ENCODE data around the gene FASTK. TPM values are rescaled to one million over a fixed set of nuclear protein-coding genes. Genes with fewer than 3 reads are reported as not detected.
A peak's percentile ranks its signal among the peaks of the same experiment; 100 is the strongest.
"Not testable (repeated sequence)": the region's sequence is repeated elsewhere in the genome, so short reads cannot be mapped to it uniquely, and the experiment has no call there.

FASTK gene
- total RNA-seq, 1 experiment from 2014 or later = 63.4 TPM

GRCh38 chr7:151032936-151033863 is 47.4 kb downstream of the FASTK start:
- no peak for DNase-seq (ENCODE audit: extremely low read depth, low read depth)

- DNase-seq (ENCODE audit: extremely low read depth, low read depth) = no peak
Measured at GRCh38 chr7:151031011-151031410, 49.6 kb downstream of the FASTK start.

GRCh38 chr7:151028948-151029501 is 51.6 kb downstream of the FASTK start:
- no peak for DNase-seq (ENCODE audit: extremely low read depth, low read depth)

- peak; percentile 99 for DNase-seq (ENCODE audit: extremely low read depth, low read depth)
Measured at GRCh38 chr7:151028131-151028947, 52.3 kb downstream of the FASTK start, which contains the start of gene ABCB8. Gene ABCB8 (plus strand): TSS chr7:151028450. CDS start chr7:151028516, 66 bp downstream.

GRCh38 chr7:151027728-151028130 is 52.9 kb downstream of the FASTK start:
- not testable (repeated sequence) for DNase-seq (ENCODE audit: extremely low read depth, low read depth)

- not testable (repeated sequence) for DNase-seq (ENCODE audit: extremely low read depth, low read depth)
Measured at GRCh38 chr7:151026771-151027727, 53.6 kb downstream of the FASTK start.

Other genes starting within 250 kb of the FASTK start
- not detected in 2 replicates for gene AOC1, start 228.3 kb downstream of the FASTK start, total RNA-seq (2014; rRNA removed; shearing (Covaris generic))
- gene KCNH2, start 102.5 kb downstream of the FASTK start, total RNA-seq (2014; rRNA removed; shearing (Covaris generic)) = 0.27 and 0.58 TPM in 2 replicates
- 0.30 and 0.46 TPM in 2 replicates for gene NOS3, start 89.8 kb downstream of the FASTK start, total RNA-seq (2014; rRNA removed; shearing (Covaris generic))
- gene ATG9B, start 56.3 kb downstream of the FASTK start, total RNA-seq (2014; rRNA removed; shearing (Covaris generic)) = 0.25 TPM in 1 of 2 replicates, not detected in the other
- gene ABCB8, start 52.4 kb downstream of the FASTK start, total RNA-seq (2014; rRNA removed; shearing (Covaris generic)) = 26.8 and 32.7 TPM in 2 replicates
- 1.1 and 2.0 TPM in 2 replicates for gene ASIC3, start 32.3 kb downstream of the FASTK start, total RNA-seq (2014; rRNA removed; shearing (Covaris generic))
- 10.8 and 13.1 TPM in 2 replicates for gene CDK5, start 22.9 kb downstream of the FASTK start, total RNA-seq (2014; rRNA removed; shearing (Covaris generic))
- gene SLC4A2, start 21.2 kb downstream of the FASTK start, total RNA-seq (2014; rRNA removed; shearing (Covaris generic)) = 199 and 223 TPM in 2 replicates
- 35.2 and 46.6 TPM in 2 replicates for gene TMUB1, start 2.7 kb upstream of the FASTK start, total RNA-seq (2014; rRNA removed; shearing (Covaris generic))
- 39.6 and 43.2 TPM in 2 replicates for gene AGAP3, start 5.7 kb upstream of the FASTK start, total RNA-seq (2014; rRNA removed; shearing (Covaris generic))
- not detected in 2 replicates for gene GBX1, start 86.9 kb upstream of the FASTK start, total RNA-seq (2014; rRNA removed; shearing (Covaris generic))
- not detected in 2 replicates for gene ASB10, start 106.4 kb upstream of the FASTK start, total RNA-seq (2014; rRNA removed; shearing (Covaris generic))
- not detected in 2 replicates for gene H2BK1, start 129.7 kb upstream of the FASTK start, total RNA-seq (2014; rRNA removed; shearing (Covaris generic))
- gene ABCF2, start 146.4 kb upstream of the FASTK start, total RNA-seq (2014; rRNA removed; shearing (Covaris generic)) = 70.0 and 73.6 TPM in 2 replicates
- gene CHPF2, start 151.7 kb upstream of the FASTK start, total RNA-seq (2014; rRNA removed; shearing (Covaris generic)) = 33.3 and 33.7 TPM in 2 replicates
- 39.0 and 43.5 TPM in 2 replicates for gene SMARCD3, start 167.9 kb upstream of the FASTK start, total RNA-seq (2014; rRNA removed; shearing (Covaris generic))

Data from NCI-H460 (cell line).